ENCODE measurements around the gene EPHB2.

The EPHB2 gene

GRCh38 chr1:22722901-22723550 lies 12.4 kb downstream of the EPHB2 start:
- no peak for DNase-seq (ENCODE audit: low read depth in 2 of 2)

GRCh38 chr1:22727873-22728272 lies 17.2 kb downstream of the EPHB2 start:
- DNase-seq (ENCODE audit: low read depth in 2 of 2), result no peak

- no peak for DNase-seq (ENCODE audit: low read depth in 2 of 2)
Observed at GRCh38 chr1:22728751-22729399, 18.2 kb downstream of the EPHB2 start.

- DNase-seq (ENCODE audit: low read depth in 2 of 2), result no peak
Observed at GRCh38 chr1:22729400-22729773, 18.7 kb downstream of the EPHB2 start.

GRCh38 chr1:22729912-22730311 lies 19.3 kb downstream of the EPHB2 start:
- no peak for DNase-seq (ENCODE audit: low read depth in 2 of 2)

- DNase-seq (ENCODE audit: low read depth in 2 of 2), result no peak
Observed at GRCh38 chr1:22731924-22732720, 21.5 kb downstream of the EPHB2 start.

- no peak for DNase-seq (ENCODE audit: low read depth in 2 of 2)
Observed at GRCh38 chr1:22733643-22734042, 23.0 kb downstream of the EPHB2 start.

GRCh38 chr1:22736501-22737080 lies 26.0 kb downstream of the EPHB2 start:
- DNase-seq (ENCODE audit: low read depth in 2 of 2), result no peak

- no peak for DNase-seq (ENCODE audit: low read depth in 2 of 2)
Observed at GRCh38 chr1:22737374-22738068, 26.9 kb downstream of the EPHB2 start.

- DNase-seq (ENCODE audit: low read depth in 2 of 2), result no peak
Observed at GRCh38 chr1:22738069-22738435, 27.4 kb downstream of the EPHB2 start.

GRCh38 chr1:22738522-22738921 lies 27.9 kb downstream of the EPHB2 start:
- no peak for DNase-seq (ENCODE audit: low read depth in 2 of 2)

GRCh38 chr1:22739648-22740385 lies 29.2 kb downstream of the EPHB2 start:
- DNase-seq (ENCODE audit: low read depth in 2 of 2), result no peak

GRCh38 chr1:22741118-22741517 lies 30.5 kb downstream of the EPHB2 start:
- DNase-seq (ENCODE audit: low read depth in 2 of 2), result no peak

GRCh38 chr1:22745669-22746585 lies 35.3 kb downstream of the EPHB2 start:
- no peak for DNase-seq (ENCODE audit: low read depth in 2 of 2)

GRCh38 chr1:22747021-22747734 lies 36.5 kb downstream of the EPHB2 start:
- no peak for DNase-seq (ENCODE audit: low read depth in 2 of 2)

GRCh38 chr1:22747735-22748073 lies 37.1 kb downstream of the EPHB2 start:
- no peak for DNase-seq (ENCODE audit: low read depth in 2 of 2)

- no peak for DNase-seq (ENCODE audit: low read depth in 2 of 2)
Observed at GRCh38 chr1:22749503-22749902, 38.9 kb downstream of the EPHB2 start.

GRCh38 chr1:22749919-22750684 lies 39.5 kb downstream of the EPHB2 start:
- no peak for DNase-seq (ENCODE audit: low read depth in 2 of 2)

- no peak for DNase-seq (ENCODE audit: low read depth in 2 of 2)
Observed at GRCh38 chr1:22750685-22751051, 40.0 kb downstream of the EPHB2 start.
